MG63 (cell line): ENCODE results near the gene ADSS1. TPM values are rescaled to one million over a fixed set of nuclear protein-coding genes. Genes with fewer than 3 reads are reported as not detected.
A peak's percentile ranks its signal among the peaks of the same experiment; 100 is the strongest.

ENCODE experiments used
- DNase-seq: peaks from one replicate; pipeline ENCODE4 v3.0.0-alpha.2; 2020
- H3K27me3 ChIP-seq: fragments of 250-450 bp; sonication (Bioruptor Pico); 2 replicates; pipeline ENCODE4 v1.5.1; 2020; ENCODE audit warnings: mild to moderate bottlenecking, moderate library complexity
- H3K36me3 ChIP-seq: fragments of 250-450 bp; sonication (Bioruptor Pico); 2 replicates; pipeline ENCODE4 v1.5.1; 2020; ENCODE audit warnings: mild to moderate bottlenecking, moderate library complexity
- H3K4me3 ChIP-seq: fragments of 250-450 bp; sonication (Bioruptor Pico); 2 replicates; pipeline ENCODE4 v1.5.1; 2020; ENCODE audit warnings: mild to moderate bottlenecking, moderate library complexity
- H3K9me3 ChIP-seq: fragments of 250-450 bp; sonication (Bioruptor Pico); 2 replicates; pipeline ENCODE4 v1.5.1; 2020; ENCODE audit warnings: mild to moderate bottlenecking, moderate library complexity
- total RNA-seq: library from RNA; depleted of rRNA; stranded (reverse); fragments of >200 nt; shearing (Covaris generic); gene quantifications from 2 replicates; pipeline ENCODE4 v1.2.3, GENCODE V29; 2014; ENCODE audit warnings: low replicate concordance

The ADSS1 gene
- total RNA-seq, 1 experiment from 2014 or later = 4.0 TPM

GRCh38 chr14:104732931-104733681, 9.1 kb downstream of the ADSS1 start:
- Histone ChIP-seq H3K27me3 (no peaks in the 10 kb centered on the region), H3K9me3 (no peaks in the 10 kb centered on the region), H3K36me3 (no peaks in the 10 kb centered on the region), H3K4me3 (no peak overlapping the region)
- DNase-seq = no peak

DNA sequence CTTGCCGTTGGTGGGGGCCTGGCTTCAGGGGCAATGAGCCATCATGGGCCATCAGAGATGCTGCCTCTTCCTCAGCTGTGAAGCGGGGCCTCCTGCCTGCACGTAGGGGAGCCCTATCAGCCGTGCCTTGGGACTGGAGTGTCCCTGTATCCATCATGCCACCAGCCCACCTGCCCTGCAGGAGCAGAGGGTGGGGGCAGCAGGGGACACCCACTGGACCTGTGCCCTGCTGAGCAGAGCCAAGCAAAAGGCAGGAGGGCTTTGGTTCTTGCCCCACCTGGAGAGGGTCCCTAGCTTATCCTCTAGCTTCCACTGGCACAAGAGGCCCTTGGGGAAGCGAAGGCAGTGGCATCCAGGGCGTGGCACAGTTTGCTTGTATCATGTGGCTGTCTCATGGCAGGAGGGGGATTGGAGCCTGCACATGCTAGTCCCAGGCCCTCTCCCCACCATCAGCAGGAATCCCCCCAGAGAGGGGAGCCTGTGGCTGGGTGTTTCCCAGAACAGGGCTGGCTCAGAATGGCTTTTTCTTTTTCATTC, 10.1 kb downstream of the ADSS1 start:
- no peaks in the 10 kb centered on the region for H3K36me3 ChIP-seq
- no peaks in the 10 kb centered on the region for H3K9me3 ChIP-seq
- no peaks in the 10 kb centered on the region for H3K27me3 ChIP-seq
- no peak for DNase-seq
- no peak overlapping the region for H3K4me3 ChIP-seq

GRCh38 chr14:104734601-104734990, 10.6 kb downstream of the ADSS1 start:
- no peak for DNase-seq
- no peaks in the 10 kb centered on the region for H3K9me3 ChIP-seq
- H3K4me3 ChIP-seq = no peak overlapping the region
- H3K27me3 ChIP-seq = no peaks in the 10 kb centered on the region
- no peaks in the 10 kb centered on the region for H3K36me3 ChIP-seq

GRCh38 chr14:104734991-104735779, 11.2 kb downstream of the ADSS1 start:
- Histone ChIP-seq H3K9me3 (no peaks in the 10 kb centered on the region), H3K27me3 (no peaks in the 10 kb centered on the region), H3K36me3 (no peaks in the 10 kb centered on the region), H3K4me3 (no peak overlapping the region)
- no peak for DNase-seq

DNA sequence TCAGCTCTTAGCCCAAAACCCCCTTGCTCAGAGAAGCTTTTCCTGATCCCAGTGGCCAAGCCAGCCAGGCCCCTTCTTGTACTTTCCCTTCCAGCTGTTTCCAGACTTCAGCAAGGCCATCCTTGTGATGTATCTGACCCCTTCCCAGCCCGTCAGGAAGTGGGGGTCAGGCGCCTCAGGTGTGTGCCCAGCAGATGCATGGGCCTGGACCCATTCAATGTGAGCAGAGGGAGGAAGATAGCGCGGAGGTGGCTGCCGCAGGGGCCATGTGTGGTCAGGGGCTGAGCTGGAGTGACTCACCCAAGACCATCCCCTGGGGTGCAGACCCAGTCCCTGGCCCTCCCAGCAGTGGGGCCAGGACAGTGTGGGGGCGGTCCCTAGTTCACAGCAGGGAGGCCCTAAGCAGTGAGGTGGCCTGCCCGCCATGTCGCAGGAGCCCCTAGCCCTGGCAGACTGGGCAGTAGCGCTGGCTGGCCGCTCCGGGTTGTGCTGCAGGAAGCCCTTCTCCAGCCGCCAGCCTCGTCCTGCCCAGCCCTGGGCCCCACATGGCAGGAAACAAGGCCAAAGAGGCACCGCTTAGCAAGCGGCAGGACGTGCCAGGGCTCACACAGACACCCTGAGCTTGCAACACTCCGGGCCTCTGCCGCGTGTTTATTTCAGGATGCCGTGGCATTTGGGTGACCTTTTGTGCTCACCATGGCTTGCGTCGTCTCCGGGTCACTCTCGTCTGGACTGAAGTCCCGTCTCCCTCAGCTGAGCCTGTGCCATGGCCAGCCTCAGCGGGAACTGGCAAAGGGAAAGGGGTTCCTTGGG, 12.0 kb downstream of the ADSS1 start:
- no peak overlapping the region for H3K4me3 ChIP-seq
- no peaks in the 10 kb centered on the region for H3K36me3 ChIP-seq
- H3K9me3 ChIP-seq = no peaks in the 10 kb centered on the region
- no peaks in the 10 kb centered on the region for H3K27me3 ChIP-seq
- DNase-seq = no peak

GRCh38 chr14:104738375-104739019, 14.5 kb downstream of the ADSS1 start:
- H3K4me3 ChIP-seq = no peak overlapping the region
- H3K36me3 ChIP-seq = no peaks in the 10 kb centered on the region
- DNase-seq = no peak
- H3K9me3 ChIP-seq = no peaks in the 10 kb centered on the region
- no peaks in the 10 kb centered on the region for H3K27me3 ChIP-seq

- H3K27me3 ChIP-seq = no peaks in the 10 kb centered on the region
- DNase-seq = no peak
- no peaks in the 10 kb centered on the region for H3K36me3 ChIP-seq
- no peaks in the 10 kb centered on the region for H3K9me3 ChIP-seq
- H3K4me3 ChIP-seq = no peak overlapping the region
These were observed 15.0 kb downstream of the ADSS1 start for GRCh38 chr14:104739026-104739425.

DNA sequence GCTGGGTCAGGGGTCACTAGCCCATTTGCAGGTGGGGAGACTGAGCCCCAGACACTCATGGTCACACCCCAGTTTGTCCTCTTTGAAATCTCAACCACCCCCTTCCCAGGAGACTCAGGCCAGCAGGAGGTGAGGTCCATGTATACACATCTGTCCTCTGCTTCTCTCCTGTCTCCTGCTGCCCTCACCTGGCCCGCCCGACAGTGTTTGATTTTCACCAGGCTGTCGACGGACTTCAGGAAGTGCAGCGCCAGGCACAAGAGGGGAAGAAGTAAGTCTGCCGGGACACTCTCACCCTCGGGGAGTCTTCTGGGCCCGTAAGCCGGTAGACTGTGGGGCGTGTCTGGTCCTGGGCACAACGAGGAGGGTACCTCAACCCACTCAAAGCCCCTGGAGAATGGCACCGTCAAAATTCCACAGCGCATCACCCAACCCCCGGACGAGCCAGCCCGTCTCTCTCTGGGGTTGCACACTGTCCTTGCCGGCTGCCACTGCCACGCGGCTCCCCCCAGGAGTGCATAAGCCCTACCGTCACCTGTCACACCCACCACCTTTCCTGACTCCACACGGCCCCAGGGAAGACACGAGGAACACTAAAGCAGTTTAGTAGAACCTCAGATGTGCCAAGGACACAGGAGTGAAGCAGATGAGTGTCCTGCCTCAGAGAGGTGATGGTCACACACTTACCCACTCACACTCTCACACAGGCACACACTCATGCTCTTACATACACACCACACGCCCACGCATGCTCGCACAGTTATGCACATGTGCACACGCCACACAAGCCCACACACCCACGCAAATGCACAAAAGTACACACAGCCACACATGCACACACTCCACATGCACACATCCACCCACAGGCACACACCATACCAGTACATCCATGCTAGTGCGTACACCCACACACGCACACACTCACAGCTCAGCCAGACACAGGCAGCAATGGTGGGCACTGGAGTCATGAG, 15.8 kb downstream of the ADSS1 start:
- no peak for DNase-seq
- H3K36me3 ChIP-seq = no peaks in the 10 kb centered on the region
- H3K9me3 ChIP-seq = no peaks in the 10 kb centered on the region
- H3K4me3 ChIP-seq = no peak overlapping the region
- H3K27me3 ChIP-seq = no peaks in the 10 kb centered on the region

GRCh38 chr14:104741108-104741802, 17.2 kb downstream of the ADSS1 start:
- no peak for DNase-seq
- Histone ChIP-seq H3K27me3 (no peaks in the 10 kb centered on the region), H3K4me3 (no peak overlapping the region), H3K36me3 (no peaks in the 10 kb centered on the region), H3K9me3 (no peaks in the 10 kb centered on the region)

GRCh38 chr14:104741803-104742251, 17.8 kb downstream of the ADSS1 start:
- H3K4me3 ChIP-seq = no peak overlapping the region
- no peak for DNase-seq
- no peaks in the 10 kb centered on the region for H3K36me3 ChIP-seq
- no peaks in the 10 kb centered on the region for H3K27me3 ChIP-seq
- H3K9me3 ChIP-seq = no peaks in the 10 kb centered on the region

DNA sequence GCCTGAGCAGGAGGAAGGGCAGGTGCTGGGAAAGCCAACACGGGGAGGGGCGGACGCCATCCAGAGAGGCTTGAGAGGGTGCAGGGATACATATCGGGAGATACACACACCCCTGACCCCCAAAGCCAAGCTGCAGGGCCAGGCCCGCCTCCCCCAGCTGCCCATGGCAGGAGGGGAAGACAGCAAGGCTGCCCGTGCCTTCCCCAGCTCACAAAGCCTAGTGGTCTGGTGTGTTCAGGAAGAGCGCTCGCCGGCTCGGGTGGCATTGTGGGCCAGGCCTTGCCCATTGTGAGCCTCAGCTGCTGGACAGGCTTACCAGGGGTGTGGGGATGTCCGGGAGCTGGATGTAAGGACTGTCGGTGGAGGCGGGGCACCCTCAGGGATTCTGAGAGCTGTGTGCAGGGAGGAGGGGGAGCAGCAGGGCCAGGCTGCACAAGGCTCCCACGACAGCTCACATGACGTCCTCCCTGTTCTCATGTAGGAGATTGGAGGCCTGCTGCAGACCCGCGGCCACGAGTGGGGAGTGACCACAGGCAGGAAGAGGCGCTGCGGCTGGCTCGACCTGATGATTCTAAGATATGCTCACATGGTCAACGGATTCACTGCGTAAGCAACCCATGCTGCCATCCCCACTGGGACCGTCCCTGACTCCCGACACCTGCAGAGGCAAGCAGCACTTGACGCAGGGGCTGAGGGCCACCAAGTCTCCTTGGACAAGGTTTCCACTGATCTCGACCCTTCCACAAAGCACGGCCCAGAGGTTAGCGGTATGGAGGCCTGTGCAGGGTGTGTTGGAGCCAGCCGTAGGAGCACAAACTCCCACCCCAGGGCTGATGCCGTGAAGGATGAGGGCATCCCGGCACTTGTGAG, 18.8 kb downstream of the ADSS1 start:
- Histone ChIP-seq H3K4me3 (no peak overlapping the region), H3K27me3 (no peaks in the 10 kb centered on the region), H3K36me3 (no peaks in the 10 kb centered on the region), H3K9me3 (no peaks in the 10 kb centered on the region)
- DNase-seq = no peak

- Histone ChIP-seq H3K9me3 (no peaks in the 10 kb centered on the region), H3K27me3 (no peaks in the 10 kb centered on the region), H3K36me3 (no peaks in the 10 kb centered on the region), H3K4me3 (no peak overlapping the region)
- peak; percentile 57 for DNase-seq
These were observed 19.7 kb downstream of the ADSS1 start for GRCh38 chr14:104743461-104744380.

- H3K27me3 ChIP-seq = no peaks in the 10 kb centered on the region
- no peak for DNase-seq
- no peaks in the 10 kb centered on the region for H3K9me3 ChIP-seq
- no peak overlapping the region for H3K4me3 ChIP-seq
- no peaks in the 10 kb centered on the region for H3K36me3 ChIP-seq
These were observed 20.5 kb downstream of the ADSS1 start for GRCh38 chr14:104744484-104744883.
